Measurements from ENCODE around the gene HS6ST2.

The HS6ST2 gene

GRCh38 chrX:132802033-132802432 lies 156.4 kb downstream of the HS6ST2 start:
- no peak for TF ChIP-seq EZH2phosphoT487 (IDR thresholded peaks at IDR 0.05; ENCODE audit: borderline replicate concordance, low read length)
- no peak for TF ChIP-seq CTCF (IDR thresholded peaks at IDR 0.05; ENCODE audit: low read depth, low read length, poor library complexity, severe bottlenecking)
- H3K79me2 ChIP-seq (ENCODE audit: control insufficient read depth, low read length) = no peaks in the 10 kb centered on the region
- H3K36me3 ChIP-seq (ENCODE audit: control insufficient read depth, low read length) = no peaks in the 10 kb centered on the region
- H3K9me3 ChIP-seq (ENCODE audit: control insufficient read depth, insufficient read depth, low read length) = no peaks in the 10 kb centered on the region
- H3K27ac ChIP-seq (ENCODE audit: low read depth, low read length) = no peak overlapping the region
- H4K20me1 ChIP-seq (ENCODE audit: control insufficient read depth, insufficient read depth, low read depth, low read length) = no peaks in the 10 kb centered on the region
- H3K4me3 ChIP-seq (ENCODE audit: low read length) = no peak overlapping the region
- no peak overlapping the region for H3K4me2 ChIP-seq (ENCODE audit: low read length)
- H3F3A ChIP-seq (ENCODE audit: control insufficient read depth, insufficient read depth) = no peaks in the 10 kb centered on the region
- H3K4me1 ChIP-seq (ENCODE audit: control insufficient read depth, low read length) = no peaks in the 10 kb centered on the region
- H3K9me2 ChIP-seq (replicated peaks; ENCODE audit: control insufficient read depth, low read length) = no peaks in the 10 kb centered on the region
- no peaks in the 10 kb centered on the region for H3K27me3 ChIP-seq (ENCODE audit: control insufficient read depth, low read length)

- TF ChIP-seq CTCF (IDR thresholded peaks at IDR 0.05; ENCODE audit: low read depth, low read length, poor library complexity, severe bottlenecking) = no peak
- no peak for TF ChIP-seq EZH2phosphoT487 (IDR thresholded peaks at IDR 0.05; ENCODE audit: borderline replicate concordance, low read length)
- Histone ChIP-seq H4K20me1 (ENCODE audit: control insufficient read depth, insufficient read depth, low read depth, low read length) (no peaks in the 10 kb centered on the region), H3K79me2 (ENCODE audit: control insufficient read depth, low read length) (no peaks in the 10 kb centered on the region), H3K27ac (ENCODE audit: low read depth, low read length) (no peak overlapping the region), H3K9me2 (replicated peaks; ENCODE audit: control insufficient read depth, low read length) (no peaks in the 10 kb centered on the region), H3K9me3 (ENCODE audit: control insufficient read depth, insufficient read depth, low read length) (no peaks in the 10 kb centered on the region), H3K4me1 (ENCODE audit: control insufficient read depth, low read length) (no peaks in the 10 kb centered on the region), H3K4me2 (ENCODE audit: low read length) (no peak overlapping the region), H3K4me3 (ENCODE audit: low read length) (no peak overlapping the region), H3K27me3 (ENCODE audit: control insufficient read depth, low read length) (no peaks in the 10 kb centered on the region), H3K36me3 (ENCODE audit: control insufficient read depth, low read length) (no peaks in the 10 kb centered on the region), H3F3A (ENCODE audit: control insufficient read depth, insufficient read depth) (no peaks in the 10 kb centered on the region)
Observed at GRCh38 chrX:132795181-132795580, 163.2 kb downstream of the HS6ST2 start.

- Histone ChIP-seq H3K9me2 (replicated peaks; ENCODE audit: control insufficient read depth, low read length) (no peaks in the 10 kb centered on the region), H3K79me2 (ENCODE audit: control insufficient read depth, low read length) (no peaks in the 10 kb centered on the region), H3K4me1 (ENCODE audit: control insufficient read depth, low read length) (no peaks in the 10 kb centered on the region), H3F3A (ENCODE audit: control insufficient read depth, insufficient read depth) (no peaks in the 10 kb centered on the region), H3K36me3 (ENCODE audit: control insufficient read depth, low read length) (no peaks in the 10 kb centered on the region), H4K20me1 (ENCODE audit: control insufficient read depth, insufficient read depth, low read depth, low read length) (no peaks in the 10 kb centered on the region), H3K27ac (ENCODE audit: low read depth, low read length) (no peak overlapping the region), H3K9me3 (ENCODE audit: control insufficient read depth, insufficient read depth, low read length) (no peaks in the 10 kb centered on the region), H3K4me2 (ENCODE audit: low read length) (no peak overlapping the region), H3K27me3 (ENCODE audit: control insufficient read depth, low read length) (no peaks in the 10 kb centered on the region), H3K4me3 (ENCODE audit: low read length) (no peak overlapping the region)
- TF ChIP-seq EZH2phosphoT487 (IDR thresholded peaks at IDR 0.05; ENCODE audit: borderline replicate concordance, low read length) (no peak), CTCF (IDR thresholded peaks at IDR 0.05; ENCODE audit: low read depth, low read length, poor library complexity, severe bottlenecking) (no peak)
Observed at GRCh38 chrX:132791714-132792113, 166.7 kb downstream of the HS6ST2 start.

GRCh38 chrX:132790329-132790728 lies 168.1 kb downstream of the HS6ST2 start:
- Histone ChIP-seq H3K27ac (ENCODE audit: low read depth, low read length) (no peak overlapping the region), H3K4me1 (ENCODE audit: control insufficient read depth, low read length) (no peaks in the 10 kb centered on the region), H3F3A (ENCODE audit: control insufficient read depth, insufficient read depth) (no peaks in the 10 kb centered on the region), H3K4me2 (ENCODE audit: low read length) (no peak overlapping the region), H3K36me3 (ENCODE audit: control insufficient read depth, low read length) (no peaks in the 10 kb centered on the region), H3K9me2 (replicated peaks; ENCODE audit: control insufficient read depth, low read length) (no peaks in the 10 kb centered on the region), H3K4me3 (ENCODE audit: low read length) (no peak overlapping the region), H3K9me3 (ENCODE audit: control insufficient read depth, insufficient read depth, low read length) (no peaks in the 10 kb centered on the region), H4K20me1 (ENCODE audit: control insufficient read depth, insufficient read depth, low read depth, low read length) (no peaks in the 10 kb centered on the region), H3K79me2 (ENCODE audit: control insufficient read depth, low read length) (no peaks in the 10 kb centered on the region), H3K27me3 (ENCODE audit: control insufficient read depth, low read length) (no peaks in the 10 kb centered on the region)
- no peak for TF ChIP-seq EZH2phosphoT487 (IDR thresholded peaks at IDR 0.05; ENCODE audit: borderline replicate concordance, low read length)
- no peak for TF ChIP-seq CTCF (IDR thresholded peaks at IDR 0.05; ENCODE audit: low read depth, low read length, poor library complexity, severe bottlenecking)

Data from DOHH2 (cell line).